Midbrain (tissue), 1 donor: ENCODE data around the gene TMEM222.
A peak's percentile ranks its signal among the peaks of the same experiment; 100 is the strongest.

Experiments
- DNase-seq: peaks from one replicate; lab custom pipeline; 2025; lab: John Stamatoyannopoulos, UW

The TMEM222 gene

DNA sequence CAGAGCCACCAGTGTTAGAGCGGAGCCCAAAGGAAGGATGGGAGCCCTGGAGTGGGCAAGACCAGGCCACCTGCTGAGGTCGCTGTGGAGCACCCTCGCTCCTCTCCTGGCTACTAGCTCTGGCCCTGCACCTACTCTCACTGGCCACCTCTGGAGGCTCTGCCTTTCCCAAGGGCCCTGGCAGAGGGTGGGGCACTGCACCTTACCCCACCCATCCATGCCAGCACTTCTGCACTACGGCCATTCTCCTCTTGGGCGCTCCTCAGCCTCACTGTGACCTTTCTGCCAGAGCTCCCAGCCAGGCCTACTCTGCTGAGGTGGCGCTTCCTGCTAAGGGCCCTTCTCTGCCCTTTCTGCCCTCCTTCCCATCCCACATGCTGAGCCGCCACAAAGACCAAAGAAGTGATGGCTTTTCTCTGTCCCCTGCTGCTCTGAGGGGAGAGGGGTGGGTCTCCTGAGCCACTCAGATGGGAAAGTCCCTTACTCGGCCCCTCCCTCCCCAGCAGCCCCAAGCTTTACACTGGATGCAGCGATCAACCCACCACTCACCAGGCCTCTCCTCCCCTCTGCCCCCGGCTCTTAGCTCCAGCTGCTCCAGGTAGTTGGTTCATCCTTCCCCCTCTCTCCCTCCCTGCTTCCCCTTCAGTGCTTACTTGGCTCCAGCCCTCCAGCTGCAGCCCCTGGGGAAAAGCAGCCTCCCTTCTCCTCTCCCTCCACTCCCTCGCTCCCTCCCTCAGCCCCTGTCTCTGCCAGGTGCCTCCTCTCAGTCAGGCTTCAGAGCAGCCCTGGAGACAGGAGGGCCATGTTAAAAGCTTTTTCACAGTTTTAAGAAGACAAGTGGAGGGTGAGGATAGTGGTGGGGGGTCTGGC is 14.8 kb upstream of the TMEM222 start:
- no peak for DNase-seq

GRCh38 chr1:27307874-27308598 is 13.9 kb upstream of the TMEM222 start:
- DNase-seq = no peak

GRCh38 chr1:27314169-27314568 is 7.8 kb upstream of the TMEM222 start:
- DNase-seq = no peak

DNA sequence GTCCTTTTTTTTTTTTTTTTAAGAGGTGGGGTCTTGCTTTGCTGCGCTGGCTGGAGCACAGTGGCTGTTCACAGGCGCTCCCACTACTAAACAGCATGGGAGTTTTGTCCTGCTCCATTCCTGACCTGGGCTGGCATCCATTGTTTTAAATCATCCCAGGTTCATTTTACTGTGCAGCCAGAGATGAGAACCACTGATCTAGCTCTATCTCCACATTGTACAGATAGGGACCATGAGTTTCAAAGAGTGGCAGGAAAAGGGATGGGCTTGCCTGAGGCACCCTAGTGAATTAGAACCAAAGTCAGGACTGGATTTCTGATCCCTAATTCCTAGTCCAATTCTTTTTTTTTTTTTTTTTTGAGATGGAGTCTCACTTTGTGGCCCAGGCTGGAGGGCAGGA is 7.2 kb upstream of the TMEM222 start:
- DNase-seq = no peak

DNA sequence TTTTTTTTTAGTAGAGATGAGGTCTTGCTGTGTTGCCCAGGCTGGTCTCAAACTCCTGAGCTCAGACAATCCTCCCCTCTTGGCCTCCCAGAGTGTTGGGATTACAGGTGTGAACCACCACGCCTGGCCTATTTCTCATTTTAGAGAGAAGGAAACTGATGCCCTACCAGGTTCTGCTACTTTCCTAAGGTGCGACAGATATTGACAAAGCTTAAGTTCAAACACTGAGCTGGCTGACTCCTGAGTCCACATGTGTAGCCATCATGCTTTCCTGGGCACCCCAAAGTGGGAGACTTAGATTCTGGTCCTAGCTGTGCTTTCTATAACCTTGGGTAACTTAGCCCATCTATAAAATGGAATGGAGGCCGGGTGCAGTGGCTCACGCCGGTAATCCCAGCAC is 5.1 kb upstream of the TMEM222 start:
- DNase-seq = no peak

- DNase-seq = no peak
These were observed 3.8 kb upstream of the TMEM222 start for GRCh38 chr1:27318136-27318535.

GRCh38 chr1:27318596-27318995 is 3.4 kb upstream of the TMEM222 start:
- DNase-seq = no peak

DNA sequence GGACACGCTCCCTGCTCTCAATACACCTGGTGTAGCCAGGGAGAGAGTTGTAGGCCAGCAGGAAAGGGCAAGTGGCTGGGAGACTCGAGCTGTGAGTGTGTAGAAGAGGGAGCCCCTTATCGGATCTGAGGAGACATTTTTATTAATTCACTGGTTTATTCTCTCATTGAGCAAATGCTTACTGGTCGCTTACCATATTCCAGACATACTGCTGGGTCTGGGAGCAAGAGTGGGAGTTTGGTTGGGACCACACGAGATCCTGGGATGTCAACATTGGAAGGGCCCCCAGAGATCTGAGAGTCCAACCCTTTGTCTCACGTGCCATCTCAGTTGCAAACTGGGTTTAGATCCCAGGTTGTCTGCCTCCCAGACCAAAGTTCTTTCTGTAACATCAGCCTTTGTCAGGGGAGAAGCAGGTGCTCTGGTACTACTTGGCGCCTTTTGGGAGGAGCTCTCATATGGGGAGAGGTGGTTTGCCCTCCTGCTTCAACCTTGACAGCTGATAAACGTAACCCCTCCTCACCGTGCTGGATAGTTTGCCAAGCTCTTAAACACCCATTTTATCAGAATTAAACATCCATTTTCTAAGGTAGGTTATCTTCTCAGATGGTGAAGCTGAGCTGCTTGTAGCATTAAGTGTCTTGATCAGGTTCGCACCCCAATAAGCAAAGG is 742 bp downstream of the TMEM222 start:
- peak; percentile 55 for DNase-seq

- DNase-seq = no peak
These were observed 3.3 kb downstream of the TMEM222 start for GRCh38 chr1:27325286-27325685.

DNA sequence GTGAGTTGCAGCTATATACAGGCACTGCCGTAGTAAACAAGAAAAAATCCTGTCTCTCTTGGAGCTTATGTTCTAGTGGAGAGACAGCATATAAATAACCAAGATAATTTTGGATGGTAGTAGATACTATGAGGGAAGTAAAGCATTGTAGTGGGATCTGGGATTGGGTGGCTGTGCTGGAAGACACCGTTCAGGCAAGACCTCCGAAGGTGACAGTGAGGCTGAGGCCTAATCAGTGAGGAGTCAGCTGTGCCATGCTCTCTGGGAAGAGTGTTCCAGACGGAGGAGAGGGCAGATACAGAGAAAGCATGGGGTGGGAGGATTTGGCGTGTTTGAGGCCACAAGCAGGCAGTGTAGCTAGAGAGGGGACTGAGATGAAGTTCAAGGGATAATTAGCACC is 6.0 kb downstream of the TMEM222 start:
- DNase-seq = no peak

DNA sequence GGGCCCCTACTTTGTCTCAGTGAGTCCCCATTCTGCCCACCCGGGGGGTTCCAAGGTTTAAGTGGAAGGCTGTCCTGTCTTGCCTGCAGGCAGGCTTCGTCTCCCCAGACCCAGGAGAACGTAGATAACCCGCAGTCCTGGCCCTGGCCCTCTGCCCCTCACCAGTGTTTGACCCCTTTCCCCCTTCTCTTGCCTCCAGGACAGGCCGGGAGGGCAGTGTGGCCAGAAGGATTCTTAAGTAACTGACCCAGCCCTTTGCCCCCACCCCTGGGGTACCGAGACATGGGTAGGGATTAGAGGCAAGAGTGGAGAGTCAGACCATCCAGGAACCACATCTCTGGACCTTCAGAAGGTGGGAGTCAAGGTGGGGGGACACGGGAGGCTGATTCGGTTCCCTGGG is 8.8 kb downstream of the TMEM222 start:
- DNase-seq = no peak

- DNase-seq = no peak
These were observed 9.5 kb downstream of the TMEM222 start for GRCh38 chr1:27331426-27331825.

GRCh38 chr1:27331922-27332321 is 10.0 kb downstream of the TMEM222 start:
- no peak for DNase-seq

DNA sequence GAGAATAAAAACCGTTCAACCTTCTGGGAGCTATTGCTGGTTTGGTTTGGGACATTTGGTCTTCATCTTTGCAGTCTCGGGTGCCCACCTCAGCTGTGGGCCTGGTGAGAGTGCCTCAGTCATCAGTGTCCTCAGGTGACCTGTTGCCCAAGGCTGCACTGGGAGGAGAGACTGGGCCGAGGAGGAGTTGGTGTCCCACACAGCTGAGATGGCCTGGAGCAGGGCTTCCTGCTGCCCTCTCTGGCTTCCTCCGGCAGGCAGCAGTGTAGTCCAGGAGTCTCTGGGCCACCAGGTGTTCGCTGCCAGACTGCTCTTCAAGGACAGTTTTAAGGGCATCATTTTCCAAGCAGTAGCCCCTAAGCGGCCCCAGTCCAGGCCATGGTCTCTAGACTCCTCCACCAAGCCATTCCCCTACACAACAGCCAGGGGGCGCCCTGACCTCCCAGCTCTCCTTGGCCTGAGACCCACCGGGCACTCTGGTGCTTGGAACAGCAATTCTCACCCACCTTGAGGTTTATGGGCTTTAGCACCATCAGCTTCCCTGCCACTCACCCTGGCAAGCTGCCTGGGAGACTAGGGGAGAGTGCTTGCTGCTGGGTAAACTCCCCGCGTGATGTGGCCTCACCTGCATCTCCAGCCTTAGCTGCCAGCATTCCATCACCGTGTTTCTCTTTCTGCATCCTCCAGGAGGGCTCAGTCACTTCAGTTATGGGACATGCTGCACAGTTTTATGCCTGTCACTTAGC is 10.7 kb downstream of the TMEM222 start:
- peak; percentile 18 for DNase-seq

DNA sequence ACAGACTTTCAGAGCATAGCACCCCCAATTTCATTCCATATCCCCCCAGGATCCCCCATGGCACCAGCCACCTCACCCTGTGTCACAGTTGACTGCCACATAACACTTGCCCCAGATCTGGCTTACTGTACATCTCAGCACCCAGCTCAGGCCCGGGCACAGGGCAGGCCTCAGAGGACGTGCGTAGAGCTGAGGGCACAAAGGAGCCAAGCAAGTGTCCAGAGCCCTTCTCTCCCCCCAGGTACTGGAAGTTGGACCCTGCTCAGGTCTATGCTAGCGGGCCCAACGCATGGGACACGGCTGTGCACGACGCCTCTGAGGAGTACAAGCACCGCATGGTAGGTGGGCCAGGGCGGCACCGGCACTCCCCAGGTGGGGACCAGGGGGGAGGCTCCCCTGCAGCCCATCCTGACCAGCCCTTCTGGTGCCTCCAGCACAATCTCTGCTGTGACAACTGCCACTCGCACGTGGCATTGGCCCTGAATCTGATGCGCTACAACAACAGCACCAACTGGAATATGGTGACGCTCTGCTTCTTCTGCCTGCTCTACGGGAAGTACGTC is 11.8 kb downstream of the TMEM222 start:
- DNase-seq = no peak

GRCh38 chr1:27335506-27336422 is 13.8 kb downstream of the TMEM222 start:
- DNase-seq = no peak

- DNase-seq = no peak
These were observed 14.8 kb downstream of the TMEM222 start for GRCh38 chr1:27336756-27337155.

DNA sequence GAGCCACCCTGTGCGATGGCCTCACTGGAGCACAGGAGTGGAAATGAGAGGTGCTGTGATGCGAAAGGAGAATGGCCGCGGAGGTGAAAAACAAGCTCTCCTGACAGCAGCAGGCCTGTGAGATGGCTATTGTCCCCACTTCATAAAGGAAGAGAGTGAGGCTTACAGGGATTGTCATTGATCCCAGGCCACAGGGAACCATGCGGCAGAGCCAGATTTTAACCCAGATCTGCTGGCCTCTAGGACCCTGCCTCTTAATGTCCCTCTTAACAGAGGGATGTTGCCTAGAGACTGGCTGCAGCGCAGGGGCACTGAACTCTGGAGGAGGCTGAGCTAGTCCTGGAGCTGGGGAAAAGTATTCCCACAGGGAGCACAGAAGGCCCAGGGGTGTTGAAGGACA is 16.8 kb downstream of the TMEM222 start:
- no peak for DNase-seq

GRCh38 chr1:27339213-27339612 is 17.2 kb downstream of the TMEM222 start:
- no peak for DNase-seq

GRCh38 chr1:27341525-27342252 is 19.7 kb downstream of the TMEM222 start, which contains the start of gene SYTL1:
SYTL1 (plus strand) TSS chr1:27342022; CDS start chr1:27345335, 3,313 bp downstream.
- no peak for DNase-seq
